H1 (cell line): Measurements from ENCODE around the gene AGFG1. TPM values are rescaled to one million over a fixed set of nuclear protein-coding genes. Genes with fewer than 3 reads are reported as not detected.

ENCODE experiments used
- CTCF ChIA-PET: fragments of 300-600 bp; sonication (Branson Sonifier 250); formaldehyde crosslinking; loops from one replicate; lab custom pipeline; 2021; ENCODE audit not compliant: partially characterized antibody; lab: Charles Lee
- POLR2A ChIA-PET: fragments of 300-600 bp; sonication (Branson Sonifier 250); formaldehyde crosslinking; loops from one replicate; lab custom pipeline; 2021; ENCODE audit warnings: inconsistent platforms; ENCODE audit not compliant: partially characterized antibody; lab: Charles Lee
- DNase-seq, 2 experiments: peaks; one replicate each; pipeline versions ENCODE4 v3.0.0 to v3.0.0-alpha.2; 2010 to 2022; ENCODE audit warnings: low spot score in 2 of 2, low read depth in 1 of 2, mixed read lengths in 1 of 2
- FAIRE-seq: peaks from 2 replicates; lab custom pipeline; 2011; peaks lifted over from hg19 to GRCh38; lab: Jason Lieb, UNC
- H2AFZ ChIP-seq: 2 replicates; pipeline ENCODE4 v1.8.1; 2012; ENCODE audit warnings: low read length, inconsistent platforms
- H2AK5ac ChIP-seq: 2 replicates; pipeline ENCODE4 v1.6.1; 2013; ENCODE audit warnings: low read depth, low read length
- H2BK120ac ChIP-seq: replicated peaks from 2 replicates; pipeline ENCODE3; 2013; ENCODE audit warnings: low read depth, low read length, inconsistent platforms
- H2BK12ac ChIP-seq: 2 replicates; pipeline ENCODE4 v1.6.1; 2013; ENCODE audit warnings: low read depth, low read length
- H2BK15ac ChIP-seq: 2 replicates; pipeline ENCODE4 v1.6.1; 2013; ENCODE audit warnings: low read length
- H2BK20ac ChIP-seq: 2 replicates; pipeline ENCODE4 v1.6.1; 2013; ENCODE audit warnings: low read length
- H2BK5ac ChIP-seq: 2 replicates; pipeline ENCODE4 v1.6.1; 2013; ENCODE audit warnings: low read depth, low read length
- H3K14ac ChIP-seq: 2 replicates; pipeline ENCODE4 v1.6.1; 2013; ENCODE audit warnings: inconsistent platforms; ENCODE audit not compliant: insufficient read length
- H3K18ac ChIP-seq: 2 replicates; pipeline ENCODE4 v1.6.1; 2013; ENCODE audit warnings: low read length; ENCODE audit errors: extremely low read depth
- H3K23ac ChIP-seq: 2 replicates; pipeline ENCODE4 v1.6.1; 2013; ENCODE audit warnings: inconsistent platforms; ENCODE audit not compliant: insufficient read length
- H3K23me2 ChIP-seq: 2 replicates; pipeline ENCODE4 v1.6.1; 2013; ENCODE audit warnings: low read depth, low read length
- H3K27ac ChIP-seq: 2 replicates; pipeline ENCODE4 v1.6.1; 2011; ENCODE audit warnings: low read depth, low read length, inconsistent platforms
- H3K27me3 ChIP-seq, 4 experiments: replicated peaks in 1 of 4; 1 replicate in 1 of 4; 2 replicates in 3 of 4; pipeline versions ENCODE4 v1.6.1 to v1.8.1; 2011 to 2013; ENCODE audit warnings: low read length in 3 of 4, mild to moderate bottlenecking in 3 of 4, inconsistent platforms in 2 of 4, mixed read lengths in 2 of 4, moderate library complexity in 1 of 4; ENCODE audit not compliant: control insufficient read depth in 3 of 4, insufficient read depth in 3 of 4; ENCODE audit errors: extremely low read depth in 1 of 4
- H3K36me3 ChIP-seq, 4 experiments: 2 replicates each; pipeline versions ENCODE4 v1.6.1 to v1.8.1; 2011 to 2013; ENCODE audit warnings: mild to moderate bottlenecking in 4 of 4, low read length in 3 of 4, moderate library complexity in 2 of 4, control low read depth in 1 of 4, inconsistent platforms in 1 of 4; ENCODE audit not compliant: insufficient read depth in 4 of 4, control insufficient read depth in 2 of 4
- H3K4ac ChIP-seq: replicated peaks from 2 replicates; pipeline ENCODE3; 2013; ENCODE audit warnings: low read length, low read depth, mixed read lengths, inconsistent platforms; ENCODE audit not compliant: insufficient read length
- H3K4me1 ChIP-seq, 4 experiments: replicated peaks in 1 of 4; 1 replicate in 1 of 4; 2 replicates in 3 of 4; pipeline versions ENCODE4 v1.6.1 to v1.8.1; 2011 to 2013; ENCODE audit warnings: low read length in 3 of 4, inconsistent platforms in 2 of 4, mixed read lengths in 1 of 4; ENCODE audit not compliant: insufficient read depth in 4 of 4, control insufficient read depth in 3 of 4
- H3K4me2 ChIP-seq, 2 experiments: 2 replicates each; pipeline versions ENCODE4 v1.6.1 to v1.8.1; 2011 to 2013; ENCODE audit warnings: low read depth in 2 of 2, low read length in 2 of 2, control low read depth in 1 of 2, inconsistent platforms in 1 of 2, mild to moderate bottlenecking in 1 of 2; ENCODE audit not compliant: insufficient read depth in 1 of 2
- H3K4me3 ChIP-seq, 4 experiments: fragments of 200-600, 300-600 bp in 1 of 4; sonication (generic), shearing (Covaris generic), sonication (Bioruptor Twin) in 1 of 4; 2 replicates each; pipeline versions ENCODE4 v1.5.1 to v1.8.1; 2011 to 2016; ENCODE audit warnings: low read length in 4 of 4, low read depth in 3 of 4, control low read depth in 2 of 4, inconsistent platforms in 2 of 4, mild to moderate bottlenecking in 2 of 4, mixed read lengths in 1 of 4, moderate library complexity in 1 of 4; ENCODE audit not compliant: insufficient read depth in 2 of 4; ENCODE audit errors: extremely low read depth in 1 of 4
- H3K56ac ChIP-seq: replicated peaks from 2 replicates; pipeline ENCODE3; 2013; ENCODE audit warnings: low read depth, mild to moderate bottlenecking, mixed read lengths, low read length, inconsistent platforms; ENCODE audit not compliant: insufficient read length
- H3K79me1 ChIP-seq: 2 replicates; pipeline ENCODE4 v1.6.1; 2013; ENCODE audit warnings: low read depth, low read length, control low read depth
- H3K79me2 ChIP-seq, 2 experiments: 2 replicates each; pipeline versions ENCODE4 v1.6.1 to v1.8.1; 2012 to 2013; ENCODE audit warnings: low read length in 2 of 2, mild to moderate bottlenecking in 2 of 2, inconsistent platforms in 1 of 2; ENCODE audit not compliant: insufficient read depth in 2 of 2, control insufficient read depth in 1 of 2
- H3K9ac ChIP-seq, 4 experiments: replicated peaks in 1 of 4; 1 replicate in 1 of 4; 2 replicates in 3 of 4; pipeline versions ENCODE4 v1.6.1 to v1.8.1; 2011 to 2013; ENCODE audit warnings: low read depth in 3 of 4, low read length in 3 of 4, control low read depth in 2 of 4, mild to moderate bottlenecking in 2 of 4, moderate library complexity in 2 of 4, inconsistent platforms in 1 of 4; ENCODE audit errors: extremely low read depth in 1 of 4
- H3K9me3 ChIP-seq, 2 experiments: 2 replicates each; pipeline versions ENCODE4 v1.6.1 to v1.8.1; 2012 to 2013; ENCODE audit warnings: mild to moderate bottlenecking in 2 of 2, moderate library complexity in 2 of 2, control low read depth in 1 of 2, inconsistent platforms in 1 of 2, low read depth in 1 of 2, low read length in 1 of 2, mixed read lengths in 1 of 2; ENCODE audit not compliant: insufficient read depth in 2 of 2
- H4K20me1 ChIP-seq, 2 experiments: replicated peaks in 1 of 2; 2 replicates each; pipeline versions ENCODE3 to v1.8.1; 2011 to 2013; ENCODE audit warnings: inconsistent platforms in 2 of 2, low read length in 2 of 2, mild to moderate bottlenecking in 1 of 2; ENCODE audit not compliant: insufficient read depth in 2 of 2, control insufficient read depth in 1 of 2
- H4K5ac ChIP-seq: 2 replicates; pipeline ENCODE4 v1.6.1; 2013; ENCODE audit warnings: low read length, low read depth, mixed read lengths, inconsistent platforms; ENCODE audit not compliant: insufficient read length
- H4K8ac ChIP-seq: 2 replicates; pipeline ENCODE4 v1.8.0; 2013; ENCODE audit warnings: mild to moderate bottlenecking, moderate library complexity, low read length, inconsistent platforms; ENCODE audit not compliant: insufficient read depth; ENCODE audit errors: extremely low read depth
- H4K91ac ChIP-seq: replicated peaks from 2 replicates; pipeline ENCODE3; 2013; ENCODE audit warnings: low read length, mixed read lengths, inconsistent platforms; ENCODE audit not compliant: insufficient read length
- CTCF ChIP-seq, 3 experiments: IDR thresholded peaks; 1 replicate in 2 of 3; 2 replicates in 1 of 3; pipeline versions ENCODE4 v1.5.1 to v1.6.1; 2011; ENCODE audit warnings: low read length in 3 of 3, mild to moderate bottlenecking in 3 of 3, inconsistent platforms in 2 of 3, low read depth in 1 of 3, moderate library complexity in 1 of 3; ENCODE audit not compliant: insufficient read depth in 1 of 3; ENCODE audit errors: control extremely low read depth in 1 of 3
- KDM4A ChIP-seq: IDR thresholded peaks from one replicate; pipeline ENCODE4 v1.7.1; 2012; ENCODE audit warnings: low read depth, mild to moderate bottlenecking, moderate library complexity, low read length, inconsistent platforms; ENCODE audit not compliant: severe bottlenecking
- MAFK ChIP-seq: IDR thresholded peaks from 2 replicates; pipeline ENCODE4 v1.6.1; 2012; ENCODE audit warnings: low read depth, mild to moderate bottlenecking, improper control_type of control experiment, low read length
- RAD21 ChIP-seq, 2 experiments: IDR thresholded peaks in 1 of 2; conservative IDR thresholded peaks in 1 of 2; 2 replicates each; pipeline ENCODE4 v1.6.1; 2011; ENCODE audit warnings: low read depth in 2 of 2, low read length in 2 of 2, improper control_type of control experiment in 1 of 2, inconsistent platforms in 1 of 2, mild to moderate bottlenecking in 1 of 2, moderate library complexity in 1 of 2
- WGBS, 2 experiments: shearing (Covaris generic) in 1 of 2; methylation state at CpG; one replicate each; pipeline versions ENCODE4 v1.1.6 to v1.1.7; 2013 to 2015; ENCODE audit warnings: low lambda C conversion rate in 2 of 2, mixed read lengths in 2 of 2, inconsistent platforms in 1 of 2, low coverage in 1 of 2, missing lambda C conversion rate in 1 of 2; ENCODE audit not compliant: insufficient replicate concordance in 2 of 2, insufficient coverage in 1 of 2, insufficient read length in 1 of 2; ENCODE audit errors: extremely low coverage in 1 of 2, missing lambda C conversion rate in 1 of 2; 5-methylcytosine and 5-hydroxymethylcytosine counted together
- polyA plus RNA-seq, 7 experiments: library from polyadenylated mRNA; depleted of rRNA in 3 of 7; stranded (reverse) in 5 of 7; unstranded in 2 of 7; fragments of >200 nt in 5 of 7; fragments of 200-250 nt in 2 of 7; gene quantifications; 1 replicate in 5 of 7; 2 replicates in 1 of 7; 4 replicates in 1 of 7; pipeline versions ENCODE4 v1.2.1 to v1.2.3, GENCODE V29; 2011 to 2013; ENCODE audit warnings: missing spikeins in 2 of 7, mixed read lengths in 2 of 7
- total RNA-seq: library from RNA; stranded (reverse); fragmentation: NEBNext Ultra II Directional; extraction: Animal tissue kit (Norgen Biotek cat#: 25700); gene quantifications from 2 replicates; pipeline ENCODE4 v1.2.1, GENCODE V29; 2021

The AGFG1 gene
- total and polyA plus RNA-seq, 2 of the 8 experiments (the other 6 are each of a cell fraction or from before 2014, with no cell fraction given), result 102 to 147 TPM

GRCh38 chr2:227595797-227596196 lies 123.8 kb downstream of the AGFG1 start:
- CTCF ChIA-PET, result interaction anchor here (0.7 to 1.6 kb wide), 5 partner anchors 12 to 189 kb away, joined by 3 to 5 read pairs (median 3); no protein-coding TSS in a partner anchor
- Histone ChIP-seq H3K36me3 (no peaks in the 10 kb centered on the region), H2BK15ac (no peak overlapping the region), H2BK120ac (no peak overlapping the region), H3K27me3 (no peaks in the 10 kb centered on the region), H3K27ac (no peak overlapping the region), H4K8ac (no peak overlapping the region), H3K4me3 (no peak overlapping the region), H3K14ac (no peak overlapping the region), H3K79me1 (no peaks in the 10 kb centered on the region), H3K4ac (no peak overlapping the region), H4K20me1 (no peaks in the 10 kb centered on the region), H3K23ac (no peak overlapping the region), H3K9me3 (no peaks in the 10 kb centered on the region), H3K23me2 (no peaks in the 10 kb centered on the region), H4K5ac (no peak overlapping the region), H3K9ac (no peak overlapping the region), H2BK5ac (no peak overlapping the region), H2AFZ (no peak overlapping the region; the same call in 1 of the 2 replicates), H2AK5ac (no peak overlapping the region), H3K79me2 (no peaks in the 10 kb centered on the region), H3K4me1 (peaks cover 0 to 7% (median 0%) of the 10 kb centered on the region in 4 experiments; a peak in 2 of 7 replicates), H3K18ac (no peak overlapping the region), H4K91ac (no peak overlapping the region), H3K56ac (no peak overlapping the region), H3K4me2 (no peak overlapping the region), H2BK20ac (no peak overlapping the region), H2BK12ac (0 out of 2 replicates have a peak overlapping the region, but pooled peaks have one; percentile 68)
- TF ChIP-seq KDM4A (no peak), MAFK (no peak), CTCF (IDR thresholded peaks at IDR 0.05; ENCODE audit: control extremely low read depth in 1 of 3, insufficient read depth in 1 of 3, low read depth in 1 of 3, low read length in 3 of 3) (peak in 2 of 3 experiments; percentile 20 to 37; a peak in 2 of 4 replicates), RAD21 (IDR thresholded peaks at IDR 0.05 in 1 of 2, conservative IDR thresholded peaks at IDR 0.05 in 1 of 2; ENCODE audit: low read depth in 2 of 2, low read length in 2 of 2) (peak in 1 of 2 experiments; percentile 26; a peak in 1 of 4 replicates)
- POLR2A ChIA-PET, result no interaction called here
- FAIRE-seq, result no peak
- DNase-seq, result no peak
- 62% methylated on average over 4 of the region's 4 CpGs; no CpG with 5 or more reads in 1 of the 2 experiments for WGBS, 2 experiments
